ENCODE results near the gene NOP14. TPM values are rescaled to one million over a fixed set of nuclear protein-coding genes. Genes with fewer than 3 reads are reported as not detected.
"Not testable (repeated sequence)": the region's sequence is repeated elsewhere in the genome, so short reads cannot be mapped to it uniquely, and the experiment has no call there.

The NOP14 gene
- polyA plus RNA-seq, 4 donors = 10.0 to 26.3 (median 17.9) TPM

DNA sequence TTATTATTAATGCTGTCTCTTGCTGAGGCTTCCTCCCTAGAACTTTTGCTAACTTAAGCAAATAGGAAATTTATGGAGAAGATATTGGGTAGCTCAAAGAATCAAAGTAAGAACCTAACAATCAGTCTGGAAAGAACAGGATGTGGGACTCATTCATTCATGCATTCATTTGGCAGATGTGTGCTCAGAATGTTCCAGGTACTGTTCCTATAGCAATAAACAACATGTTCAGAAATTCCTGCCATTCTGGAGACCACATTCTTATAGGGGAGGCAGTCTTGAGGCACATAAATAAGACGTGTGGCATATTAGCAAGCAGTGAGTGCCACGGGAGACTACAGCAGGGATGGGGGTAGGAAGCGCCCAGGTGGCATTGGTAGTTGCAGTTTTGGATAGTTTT, 5.2 kb upstream of the NOP14 start:
- WGBS, 3 donors = 79 to 92% (median 81%) methylated on average over 3 of the region's 3 CpGs
- H3K4me3 ChIP-seq (ENCODE audit: low read depth in 1 of 3, low read length in 3 of 3) = no peak overlapping the region

DNA sequence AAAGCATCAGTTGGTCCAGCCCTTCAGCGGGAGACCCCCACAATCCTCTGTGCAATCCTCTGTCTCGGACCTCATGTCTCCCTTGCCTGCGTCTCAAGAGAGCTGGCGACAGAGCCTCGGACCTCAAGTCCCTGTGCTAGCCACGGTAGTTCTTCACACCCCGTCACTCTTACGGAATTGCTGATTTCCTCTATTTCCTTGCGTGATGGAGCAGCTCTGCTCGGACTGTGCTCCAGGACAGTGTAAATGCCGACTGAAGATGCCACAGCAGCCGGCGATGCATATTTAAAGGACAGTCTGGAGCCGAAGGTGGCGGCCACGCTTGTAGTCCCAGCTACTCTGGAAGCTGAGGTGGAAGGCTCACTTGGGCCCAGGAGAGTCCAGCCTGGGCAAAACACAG, 2.1 kb upstream of the NOP14 start:
- H3K4me3 ChIP-seq (ENCODE audit: low read depth in 1 of 3, low read length in 3 of 3) = no peak overlapping the region
- peaks cover 0 to 3% (median 0%) of the 10 kb centered on the region in 3 donors for H3K36me3 ChIP-seq (ENCODE audit: control insufficient read depth in 3 of 3, insufficient read depth in 2 of 3, low read depth in 1 of 3, low read length in 3 of 3)
- H3K27me3 ChIP-seq (ENCODE audit: control insufficient read depth in 3 of 3, insufficient read depth in 3 of 3, low read length in 3 of 3) = no peaks in the 10 kb centered on the region
- 93 to 95% (median 94%) methylated on average over 16 of the region's 16 CpGs for WGBS, 3 donors
- FAIRE-seq = no peak
- peaks cover 3 to 12% (median 8%) of the 10 kb centered on the region in 3 donors for H3K4me1 ChIP-seq (ENCODE audit: control insufficient read depth in 3 of 3, insufficient read depth in 2 of 3, low read depth in 1 of 3, low read length in 2 of 3)
- no peak for DNase-seq
- no peaks in the 10 kb centered on the region for H3K9me3 ChIP-seq (ENCODE audit: control insufficient read depth in 2 of 2, insufficient read depth in 1 of 2, low read depth in 1 of 2, low read length in 1 of 2)
- H3K27ac ChIP-seq (ENCODE audit: low read depth in 1 of 3, low read length in 2 of 3) = no peak overlapping the region

More for the DNA sequence above, 5.2 kb upstream of the NOP14 start:
- no peaks in the 10 kb centered on the region for H3K9me3 ChIP-seq (ENCODE audit: control insufficient read depth in 2 of 2, insufficient read depth in 1 of 2, low read depth in 1 of 2, low read length in 1 of 2)
- no peaks in the 10 kb centered on the region for H3K27me3 ChIP-seq (ENCODE audit: control insufficient read depth in 3 of 3, insufficient read depth in 3 of 3, low read length in 3 of 3)
- peaks cover 0 to 2% (median 0%) of the 10 kb centered on the region in 3 donors for H3K36me3 ChIP-seq (ENCODE audit: control insufficient read depth in 3 of 3, insufficient read depth in 2 of 3, low read depth in 1 of 3, low read length in 3 of 3)
- no peak overlapping the region for H3K27ac ChIP-seq (ENCODE audit: low read depth in 1 of 3, low read length in 2 of 3)
- peaks cover 0 to 3% (median 0%) of the 10 kb centered on the region in 3 donors for H3K4me1 ChIP-seq (ENCODE audit: control insufficient read depth in 3 of 3, insufficient read depth in 2 of 3, low read depth in 1 of 3, low read length in 2 of 3)
- DNase-seq (no peak), FAIRE-seq (no peak)

DNA sequence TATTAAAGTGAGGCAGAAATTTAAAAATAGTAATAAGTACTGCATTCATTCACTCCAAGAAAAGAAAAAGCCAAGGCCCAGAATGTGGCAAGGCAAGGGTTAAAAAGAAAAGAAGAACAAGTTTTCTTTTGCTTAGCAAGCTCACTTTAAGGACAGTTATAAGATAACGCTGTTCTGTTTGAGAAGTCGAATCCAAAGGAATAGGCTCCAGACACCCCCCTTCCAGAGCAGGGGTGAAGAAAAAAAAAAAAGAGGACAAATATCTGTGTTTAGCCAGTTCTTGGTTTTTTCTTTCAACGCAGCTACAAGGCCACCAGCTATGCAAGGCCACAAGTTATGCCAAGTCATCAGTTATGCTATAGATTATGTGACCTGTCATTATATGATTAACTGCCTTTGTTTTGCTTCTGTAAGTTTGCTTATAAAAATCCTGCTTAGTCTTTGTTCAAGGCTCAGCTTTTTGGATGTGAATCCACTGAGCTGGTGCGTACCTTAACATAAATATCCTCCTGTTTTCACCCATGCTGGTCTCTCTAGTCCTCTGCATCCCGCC, 1.6 kb upstream of the NOP14 start:
- Histone ChIP-seq H3K4me1 (ENCODE audit: control insufficient read depth in 3 of 3, insufficient read depth in 2 of 3, low read depth in 1 of 3, low read length in 2 of 3) (peaks cover 3 to 12% (median 8%) of the 10 kb centered on the region in 3 donors), H3K4me3 (ENCODE audit: low read depth in 1 of 3, low read length in 3 of 3) (no peak overlapping the region), H3K9me3 (ENCODE audit: control insufficient read depth in 2 of 2, insufficient read depth in 1 of 2, low read depth in 1 of 2, low read length in 1 of 2) (no peaks in the 10 kb centered on the region), H3K36me3 (ENCODE audit: control insufficient read depth in 3 of 3, insufficient read depth in 2 of 3, low read depth in 1 of 3, low read length in 3 of 3) (peaks cover 0 to 6% (median 0%) of the 10 kb centered on the region in 3 donors), H3K27me3 (ENCODE audit: control insufficient read depth in 3 of 3, insufficient read depth in 3 of 3, low read length in 3 of 3) (no peaks in the 10 kb centered on the region), H3K27ac (ENCODE audit: low read depth in 1 of 3, low read length in 2 of 3) (no peak overlapping the region)
- DNase-seq (no peak), FAIRE-seq (no peak)
- WGBS, 3 donors = 70 to 81% (median 72%) methylated on average over 5 of the region's 5 CpGs

DNA sequence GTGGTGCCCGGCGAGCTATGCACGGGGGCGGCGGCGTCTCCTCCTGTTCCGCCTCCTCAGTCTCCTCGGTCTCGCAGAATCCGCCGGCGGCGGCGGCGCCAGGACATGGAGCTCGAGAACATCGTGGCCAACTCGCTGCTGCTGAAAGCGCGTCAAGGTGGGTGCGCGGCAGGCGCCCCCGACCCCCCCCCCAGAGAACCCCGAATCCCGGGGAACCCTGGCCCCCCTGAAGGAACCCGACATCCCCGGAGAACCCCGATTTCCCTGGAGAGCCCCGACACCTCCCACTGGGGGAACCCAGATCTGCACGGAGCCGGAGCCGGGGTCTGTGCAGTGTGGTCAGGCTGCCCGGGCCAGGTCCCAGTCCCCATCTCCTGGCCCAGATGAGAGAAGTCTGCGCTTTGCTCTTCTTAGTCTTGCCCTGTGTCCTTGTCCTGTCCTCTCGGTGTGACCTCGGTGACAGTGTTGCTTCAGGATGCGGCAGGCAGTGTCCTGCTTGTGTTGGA, 813 bp upstream of the NOP14 start:
- FAIRE-seq (no peak), DNase-seq (peak in 1 of 2 donors; percentile 21)
- Histone ChIP-seq H3K27ac (ENCODE audit: low read depth in 1 of 3, low read length in 2 of 3) (peak overlapping the region in 1 of 3 donors; percentile 56), H3K4me1 (ENCODE audit: control insufficient read depth in 3 of 3, insufficient read depth in 2 of 3, low read depth in 1 of 3, low read length in 2 of 3) (peaks cover 3 to 12% (median 8%) of the 10 kb centered on the region in 3 donors), H3K36me3 (ENCODE audit: control insufficient read depth in 3 of 3, insufficient read depth in 2 of 3, low read depth in 1 of 3, low read length in 3 of 3) (peaks cover 0 to 9% (median 0%) of the 10 kb centered on the region in 3 donors), H3K27me3 (ENCODE audit: control insufficient read depth in 3 of 3, insufficient read depth in 3 of 3, low read length in 3 of 3) (no peaks in the 10 kb centered on the region), H3K9me3 (ENCODE audit: control insufficient read depth in 2 of 2, insufficient read depth in 1 of 2, low read depth in 1 of 2, low read length in 1 of 2) (no peaks in the 10 kb centered on the region), H3K4me3 (ENCODE audit: low read depth in 1 of 3, low read length in 3 of 3) (peak overlapping the region; percentile 64 to 86 (median 80))
- WGBS, 3 donors = 0 to 1% (median 1%) methylated on average over 29 to 38 of the region's 38 CpGs

DNA sequence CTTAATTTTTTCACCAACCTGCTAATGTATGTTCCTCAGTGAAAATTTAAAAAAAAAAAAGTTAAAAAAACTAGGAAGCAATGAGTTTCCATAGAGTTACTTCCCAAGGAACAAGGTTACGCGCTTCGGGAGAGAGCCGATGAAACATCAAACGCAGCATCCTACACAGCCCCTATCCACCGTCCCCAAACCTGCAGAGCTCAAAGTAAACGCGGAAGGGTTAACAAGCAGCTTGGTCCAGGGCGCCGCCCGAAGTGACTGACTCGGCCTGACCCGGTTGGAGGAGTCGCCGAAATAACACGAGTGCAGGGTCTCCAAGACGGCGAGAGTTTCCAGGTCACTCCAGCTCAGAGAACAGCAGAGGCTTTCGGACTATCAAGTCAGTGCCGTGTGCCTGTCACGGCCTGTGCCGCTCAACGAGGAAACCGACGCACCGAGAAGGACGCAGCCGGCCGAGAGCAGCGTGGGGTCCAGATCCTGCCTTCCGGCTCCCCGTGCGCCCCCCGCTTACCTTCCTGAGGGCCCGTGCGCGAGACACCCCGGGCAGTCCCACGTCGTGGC, 512 bp downstream of the NOP14 start:
- no peaks in the 10 kb centered on the region for H3K27me3 ChIP-seq (ENCODE audit: control insufficient read depth in 3 of 3, insufficient read depth in 3 of 3, low read length in 3 of 3)
- no peak for FAIRE-seq
- peaks cover 3 to 12% (median 8%) of the 10 kb centered on the region in 3 donors for H3K4me1 ChIP-seq (ENCODE audit: control insufficient read depth in 3 of 3, insufficient read depth in 2 of 3, low read depth in 1 of 3, low read length in 2 of 3)
- no peaks in the 10 kb centered on the region for H3K9me3 ChIP-seq (ENCODE audit: control insufficient read depth in 2 of 2, insufficient read depth in 1 of 2, low read depth in 1 of 2, low read length in 1 of 2)
- DNase-seq = peak in 1 of 2 donors; percentile 40
- peaks cover 0 to 16% (median 0%) of the 10 kb centered on the region in 3 donors for H3K36me3 ChIP-seq (ENCODE audit: control insufficient read depth in 3 of 3, insufficient read depth in 2 of 3, low read depth in 1 of 3, low read length in 3 of 3)
- H3K4me3 ChIP-seq (ENCODE audit: low read depth in 1 of 3, low read length in 3 of 3) = peak overlapping the region; percentile 55 to 86 (median 84)
- peak overlapping the region; percentile 63 to 92 (median 75) for H3K27ac ChIP-seq (ENCODE audit: low read depth in 1 of 3, low read length in 2 of 3)
- 0 to 1% (median 0%) methylated on average over 39 to 40 of the region's 40 CpGs for WGBS, 3 donors

DNA sequence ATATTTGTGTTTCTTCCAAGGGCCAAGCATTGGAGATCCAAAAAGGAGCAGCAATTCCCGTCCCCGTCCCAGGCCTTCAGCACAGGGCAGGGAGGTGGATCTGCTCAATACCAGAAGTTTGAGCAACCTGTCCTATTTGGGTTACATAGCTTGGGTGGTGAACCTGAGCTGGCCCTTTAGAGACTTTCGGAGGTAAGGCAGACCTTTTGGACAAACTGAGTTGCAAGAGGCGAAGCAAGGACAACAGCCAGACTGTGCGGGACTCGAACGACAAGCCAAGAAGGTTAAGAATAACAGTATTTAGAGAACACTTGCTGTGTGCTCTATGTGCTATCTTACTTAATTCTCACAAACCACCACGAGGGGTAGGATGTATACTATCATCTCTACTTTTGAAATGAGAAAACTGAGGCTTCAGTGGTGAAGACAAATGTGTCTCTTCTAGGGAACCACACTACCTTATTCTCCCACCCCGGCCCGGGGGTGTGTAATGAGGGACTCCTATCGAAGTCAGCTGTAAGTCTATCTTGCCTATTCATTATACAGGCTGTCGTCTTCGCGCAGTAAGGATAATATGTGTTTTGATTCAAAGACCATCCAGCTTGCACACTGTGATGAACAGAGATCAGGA, 1.3 kb downstream of the NOP14 start:
- FAIRE-seq = no peak
- no peaks in the 10 kb centered on the region for H3K27me3 ChIP-seq (ENCODE audit: control insufficient read depth in 3 of 3, insufficient read depth in 3 of 3, low read length in 3 of 3)
- H3K4me3 ChIP-seq (ENCODE audit: low read depth in 1 of 3, low read length in 3 of 3) = peak overlapping the region; percentile 55 to 86 (median 84)
- H3K36me3 ChIP-seq (ENCODE audit: control insufficient read depth in 3 of 3, insufficient read depth in 2 of 3, low read depth in 1 of 3, low read length in 3 of 3) = peaks cover 0 to 21% (median 3%) of the 10 kb centered on the region in 3 donors
- DNase-seq = peak; percentile 20 to 34
- H3K27ac ChIP-seq (ENCODE audit: low read depth in 1 of 3, low read length in 2 of 3) = peak overlapping the region in 1 of 3 donors; percentile 49
- no peaks in the 10 kb centered on the region for H3K9me3 ChIP-seq (ENCODE audit: control insufficient read depth in 2 of 2, insufficient read depth in 1 of 2, low read depth in 1 of 2, low read length in 1 of 2)
- 17 to 29% (median 24%) methylated on average over 14 of the region's 14 CpGs for WGBS, 3 donors
- peaks cover 3 to 12% (median 8%) of the 10 kb centered on the region in 3 donors for H3K4me1 ChIP-seq (ENCODE audit: control insufficient read depth in 3 of 3, insufficient read depth in 2 of 3, low read depth in 1 of 3, low read length in 2 of 3)

DNA sequence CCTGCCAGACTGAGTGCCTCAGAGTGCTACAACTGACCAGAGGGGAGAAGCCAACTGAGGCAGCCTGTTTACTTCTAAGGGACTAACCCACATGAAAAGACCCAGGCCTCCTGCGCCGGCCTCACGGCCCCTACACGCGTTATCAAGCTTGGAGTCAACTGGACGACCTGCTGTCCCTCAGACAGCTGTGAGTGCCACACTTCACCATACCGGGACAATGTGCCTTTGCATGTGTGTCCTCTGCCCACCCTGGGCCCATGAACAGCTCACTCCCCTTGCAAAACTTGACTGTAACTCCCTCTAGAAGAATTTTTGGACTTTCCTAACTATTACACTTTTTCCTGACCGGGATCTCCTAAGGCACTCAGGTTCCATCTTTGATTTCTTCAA, 1.8 kb downstream of the NOP14 start:
- 46 to 56% (median 49%) methylated on average over 8 of the region's 8 CpGs for whole genome bisulfite sequencing, 3 donors
- H3K27me3 ChIP-seq (ENCODE audit: control insufficient read depth in 3 of 3, insufficient read depth in 3 of 3, low read length in 3 of 3) = no peaks in the 10 kb centered on the region
- peaks cover 3 to 12% (median 8%) of the 10 kb centered on the region in 3 donors for H3K4me1 ChIP-seq (ENCODE audit: control insufficient read depth in 3 of 3, insufficient read depth in 2 of 3, low read depth in 1 of 3, low read length in 2 of 3)
- FAIRE-seq (no peak), DNase-seq (peak in 1 of 2 donors; percentile 32)
- peaks cover 0 to 25% (median 3%) of the 10 kb centered on the region in 3 donors for H3K36me3 ChIP-seq (ENCODE audit: control insufficient read depth in 3 of 3, insufficient read depth in 2 of 3, low read depth in 1 of 3, low read length in 3 of 3)
- H3K9me3 ChIP-seq (ENCODE audit: control insufficient read depth in 2 of 2, insufficient read depth in 1 of 2, low read depth in 1 of 2, low read length in 1 of 2) = no peaks in the 10 kb centered on the region
- H3K27ac ChIP-seq (ENCODE audit: low read depth in 1 of 3, low read length in 2 of 3) = no peak overlapping the region
- H3K4me3 ChIP-seq (ENCODE audit: low read depth in 1 of 3, low read length in 3 of 3) = peak overlapping the region in 1 of 3 donors; percentile 84

DNA sequence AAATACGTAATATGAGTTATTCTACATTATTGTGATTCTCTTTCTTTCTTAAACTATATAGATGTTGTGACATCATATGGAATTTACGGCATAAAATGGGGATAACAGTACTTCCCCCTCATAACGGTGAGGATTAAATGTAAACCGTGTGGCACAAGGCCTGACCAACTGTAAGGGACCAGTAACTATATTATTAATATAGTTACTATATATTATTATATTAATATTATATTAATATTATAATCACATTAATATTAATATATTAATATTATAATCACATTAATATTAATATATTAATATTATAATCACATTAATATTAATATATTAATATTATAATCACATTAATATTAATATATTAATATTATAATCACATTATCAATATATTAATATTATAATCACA, 2.8 kb downstream of the NOP14 start:
- WGBS, 3 donors = 90 to 92% (median 92%) methylated on average over 4 of the region's 4 CpGs
- H3K4me3 ChIP-seq (ENCODE audit: low read depth in 1 of 3, low read length in 3 of 3); H3K27ac ChIP-seq (ENCODE audit: low read depth in 1 of 3, low read length in 2 of 3); DNase-seq; H3K9me3 ChIP-seq (ENCODE audit: control insufficient read depth in 2 of 2, insufficient read depth in 1 of 2, low read depth in 1 of 2, low read length in 1 of 2); FAIRE-seq; H3K27me3 ChIP-seq (ENCODE audit: control insufficient read depth in 3 of 3, insufficient read depth in 3 of 3, low read length in 3 of 3): not testable (repeated sequence)
- Histone ChIP-seq H3K4me1 (ENCODE audit: control insufficient read depth in 3 of 3, insufficient read depth in 2 of 3, low read depth in 1 of 3, low read length in 2 of 3) (peaks cover 3 to 12% (median 8%) of the 10 kb centered on the region in 3 donors), H3K36me3 (ENCODE audit: control insufficient read depth in 3 of 3, insufficient read depth in 2 of 3, low read depth in 1 of 3, low read length in 3 of 3) (peaks cover 2 to 32% (median 3%) of the 10 kb centered on the region in 3 donors)

Measured in small intestine (tissue), 7 donors.